Thyroid gland (tissue), 4 donors: ENCODE data around the gene STN1.

ENCODE experiments used
- POLR2A ChIP-seq, 2 donors: fragments of 450-650 bp; IDR thresholded peaks; one replicate each; pipeline ENCODE4 v1.6.1; 2017; ENCODE audit warnings: antibody characterized with exemption in 2 of 2, mild to moderate bottlenecking in 2 of 2, moderate library complexity in 1 of 2
- TF ChIP-seq, protein P1 (sequence below), 6 experiments: fragments of 200-600 bp in 3 of 6; fragments of 450-650 bp in 3 of 6; sonication (generic) in 3 of 6; IDR thresholded peaks; one replicate each; pipeline ENCODE4 v1.5.1; 2016 to 2019; ENCODE audit warnings: antibody characterized with exemption in 6 of 6, mild to moderate bottlenecking in 2 of 6, inconsistent platforms in 1 of 6, moderate library complexity in 1 of 6

DNA sequence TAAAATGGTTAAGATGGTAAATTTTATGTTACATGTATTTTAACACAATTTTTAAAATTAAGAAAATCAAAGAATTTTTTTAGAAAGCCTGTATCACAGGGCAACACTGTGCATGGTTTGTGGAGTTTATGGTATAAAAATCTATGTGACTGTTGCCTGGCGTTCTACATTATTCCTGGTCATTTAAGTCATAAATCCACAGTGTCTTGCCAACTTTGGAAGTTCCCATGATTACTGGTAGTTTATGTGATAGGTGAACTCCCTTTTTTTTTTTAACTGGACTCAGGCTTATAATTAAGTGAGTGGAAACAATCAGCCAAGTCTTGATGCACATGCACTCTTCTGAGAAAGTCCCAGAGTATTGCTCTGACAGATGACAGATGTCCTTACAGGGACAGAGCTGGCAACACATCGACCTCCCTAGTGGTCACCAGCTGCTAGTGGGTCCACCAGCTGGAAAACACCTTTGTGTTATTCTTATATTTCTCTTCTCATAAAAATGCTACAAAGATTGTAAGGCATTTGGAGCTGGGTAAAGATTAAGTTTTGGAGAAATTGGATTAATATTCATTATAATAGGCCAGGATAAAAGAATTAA lies 8.8 kb upstream of the STN1 start:
- TF ChIP-seq POLR2A (IDR thresholded peaks at IDR 0.05), result no peak
- TF ChIP-seq, protein P1, sequence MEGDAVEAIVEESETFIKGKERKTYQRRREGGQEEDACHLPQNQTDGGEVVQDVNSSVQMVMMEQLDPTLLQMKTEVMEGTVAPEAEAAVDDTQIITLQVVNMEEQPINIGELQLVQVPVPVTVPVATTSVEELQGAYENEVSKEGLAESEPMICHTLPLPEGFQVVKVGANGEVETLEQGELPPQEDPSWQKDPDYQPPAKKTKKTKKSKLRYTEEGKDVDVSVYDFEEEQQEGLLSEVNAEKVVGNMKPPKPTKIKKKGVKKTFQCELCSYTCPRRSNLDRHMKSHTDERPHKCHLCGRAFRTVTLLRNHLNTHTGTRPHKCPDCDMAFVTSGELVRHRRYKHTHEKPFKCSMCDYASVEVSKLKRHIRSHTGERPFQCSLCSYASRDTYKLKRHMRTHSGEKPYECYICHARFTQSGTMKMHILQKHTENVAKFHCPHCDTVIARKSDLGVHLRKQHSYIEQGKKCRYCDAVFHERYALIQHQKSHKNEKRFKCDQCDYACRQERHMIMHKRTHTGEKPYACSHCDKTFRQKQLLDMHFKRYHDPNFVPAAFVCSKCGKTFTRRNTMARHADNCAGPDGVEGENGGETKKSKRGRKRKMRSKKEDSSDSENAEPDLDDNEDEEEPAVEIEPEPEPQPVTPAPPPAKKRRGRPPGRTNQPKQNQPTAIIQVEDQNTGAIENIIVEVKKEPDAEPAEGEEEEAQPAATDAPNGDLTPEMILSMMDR (IDR thresholded peaks at IDR 0.05), result no peak
